K562 (cell line): ENCODE data around the gene MUC5B. TPM values are rescaled to one million over a fixed set of nuclear protein-coding genes. Genes with fewer than 3 reads are reported as not detected.
A peak's percentile ranks its signal among the peaks of the same experiment; 100 is the strongest.

ENCODE experiments used
- CBX5 ChIP-seq: IDR thresholded peaks from 2 replicates; pipeline ENCODE4 v1.6.1; 2014; ENCODE audit warnings: low read depth, borderline replicate concordance
- CLOCK ChIP-seq: fragments of 250-450 bp; sonication (Bioruptor Pico); IDR thresholded peaks from 2 replicates; pipeline ENCODE4 v1.4.0; 2020; ENCODE audit warnings: mild to moderate bottlenecking, moderate library complexity, borderline replicate concordance
- CREM ChIP-seq: IDR thresholded peaks from 2 replicates; pipeline ENCODE4 v1.6.1; 2014; ENCODE audit warnings: antibody characterized with exemption, low read depth
- E4F1 ChIP-seq: fragments of 250-450 bp; sonication (Bioruptor Pico); IDR thresholded peaks from 2 replicates; pipeline ENCODE4 v1.5.0; 2021; ENCODE audit warnings: mild to moderate bottlenecking, borderline replicate concordance
- EHMT2 ChIP-seq: fragments of 450-650 bp; IDR thresholded peaks from 2 replicates; pipeline ENCODE4 v1.6.1; 2018; ENCODE audit warnings: antibody characterized with exemption
- HDAC2 ChIP-seq: fragments of 450-650 bp; IDR thresholded peaks from 2 replicates; pipeline ENCODE4 v1.6.1; 2016; ENCODE audit warnings: mild to moderate bottlenecking
- HMGN3 ChIP-seq: IDR thresholded peaks from 2 replicates; pipeline ENCODE4 v1.6.1; 2011; ENCODE audit warnings: borderline replicate concordance, low read depth, mild to moderate bottlenecking, mixed read lengths, low read length; ENCODE audit not compliant: insufficient read length; ENCODE audit errors: extremely low read depth
- KLF16 ChIP-seq: IDR thresholded peaks from 2 replicates; pipeline ENCODE4 v1.6.1; 2016; ENCODE audit warnings: antibody characterized with exemption
- MAX ChIP-seq: sonication (generic); formaldehyde crosslinking; IDR thresholded peaks from 2 replicates; pipeline ENCODE4 v1.9.0; 2022; ENCODE audit warnings: mild to moderate bottlenecking, missing genetic modification reagents
- NR2C2 ChIP-seq, 2 experiments: fragments of 200-800 bp in 1 of 2; sonication (Bioruptor generic) in 1 of 2; sonication (generic) in 1 of 2; formaldehyde crosslinking in 1 of 2; IDR thresholded peaks; 2 replicates each; pipeline versions ENCODE4 v1.6.1 to v1.8.0; 2016 to 2022; ENCODE audit warnings: mild to moderate bottlenecking in 1 of 2, missing compliant biosample characterization in 1 of 2, missing genetic modification characterization in 1 of 2, missing genetic modification reagents in 1 of 2
- POU5F1 ChIP-seq: fragments of 150-350 bp; IDR thresholded peaks from 2 replicates; pipeline ENCODE4 v1.6.1; 2014; ENCODE audit warnings: borderline replicate concordance, low read length, low read depth, mild to moderate bottlenecking; ENCODE audit not compliant: partially characterized antibody
- PPARD ChIP-seq: fragments of 250-450 bp; sonication (Bioruptor Pico); IDR thresholded peaks from 2 replicates; pipeline ENCODE4 v1.8.0; 2022; ENCODE audit warnings: inconsistent platforms, mild to moderate bottlenecking, moderate library complexity
- PRDM10 ChIP-seq: fragments of 450-650 bp; IDR thresholded peaks from 2 replicates; pipeline ENCODE4 v1.6.1; 2018; ENCODE audit not compliant: partially characterized antibody
- SOX6 ChIP-seq: fragments of 450-650 bp; IDR thresholded peaks from 2 replicates; pipeline ENCODE4 v1.6.1; 2014; ENCODE audit warnings: mild to moderate bottlenecking
- SREBF2 ChIP-seq: sonication (generic); formaldehyde crosslinking; IDR thresholded peaks from 2 replicates; pipeline ENCODE4 v1.4.0; 2020; ENCODE audit warnings: mild to moderate bottlenecking, missing genetic modification reagents
- STAT5A ChIP-seq: IDR thresholded peaks from 2 replicates; pipeline ENCODE4 v1.6.1; 2012; ENCODE audit warnings: low read length, inconsistent platforms, borderline replicate concordance
- ZNF282 ChIP-seq: sonication (generic); formaldehyde crosslinking; IDR thresholded peaks from 2 replicates; pipeline ENCODE4 v1.8.1; 2023; ENCODE audit warnings: missing genetic modification reagents
- ZNF316 ChIP-seq: fragments of 450-650 bp; IDR thresholded peaks from 2 replicates; pipeline ENCODE4 v1.6.1; 2016
- ZNF384 ChIP-seq: IDR thresholded peaks from 2 replicates; pipeline ENCODE4 v1.6.1; 2012; ENCODE audit warnings: low read depth, low read length, improper control_type of control experiment
- polyA plus RNA-seq, 8 experiments: library from polyadenylated mRNA; depleted of rRNA in 4 of 8; stranded (reverse) in 5 of 8; unstranded in 3 of 8; fragments of >200 nt; fragmentation: Nextera tagmentation in 2 of 8; fragmentation: Illumina TruSeq in 1 of 8; extraction: Ambion mirVana in 2 of 8; extraction: Trizol in 1 of 8; gene quantifications; 2 replicates each; pipeline versions ENCODE4 v1.2.1 to v1.2.3, GENCODE V29; 2011 to 2014; ENCODE audit warnings: inconsistent platforms in 1 of 8, missing spikeins in 1 of 8
- total RNA-seq, 7 experiments: library from RNA; depleted of rRNA in 6 of 7; stranded (reverse); fragments of >200 nt in 6 of 7; fragmentation: Illumina TruSeq in 2 of 7; extraction: Trizol in 2 of 7; gene quantifications; 2 replicates each; pipeline versions ENCODE4 v1.2.1 to v1.2.3, GENCODE V29; 2011 to 2021; ENCODE audit warnings: low replicate concordance in 1 of 7

MUC5B gene
- total and polyA plus RNA-seq, 9 of the 15 experiments (the other 6 are each of a cell fraction or from before 2014, with no cell fraction given) = 0.04 to 0.95 TPM; not detected in 7

GRCh38 chr11:1309498-1310317, 86.8 kb downstream of the MUC5B start, which contains the start of gene TOLLIP (continued):
- no peak for TF ChIP-seq PRDM10
- peak; percentile 62 for TF ChIP-seq CREM
- no peak for TF ChIP-seq HDAC2
- TF ChIP-seq CBX5 = no peak
- TF ChIP-seq KLF16 = no peak
- TF ChIP-seq ZNF384 = no peak
- 0 out of 2 replicates have a peak, but pooled peaks have one; percentile 27 for TF ChIP-seq SOX6
- TF ChIP-seq ZNF282 (CRISPR knock-in tag) = no peak
- peak; percentile 16; the same call in 1 of the 2 replicates for TF ChIP-seq EHMT2
- peak; percentile 90 for TF ChIP-seq POU5F1
- 0 out of 2 replicates have a peak, but pooled peaks have one; percentile 17 for TF ChIP-seq NR2C2 (CRISPR knock-in tag; IDR thresholded peaks at IDR 0.05)
- TF ChIP-seq NR2C2 (tag; IDR thresholded peaks at IDR 0.05) = peak; percentile 74
- no peak for TF ChIP-seq STAT5A
- TF ChIP-seq PPARD = no peak
- no peak for TF ChIP-seq SREBF2 (CRISPR knock-in tag)
- no peak for TF ChIP-seq ZNF316
- no peak for TF ChIP-seq E4F1 (CRISPR knock-in tag)
- TF ChIP-seq MAX (CRISPR knock-in tag) = peak; percentile 91
- no peak for TF ChIP-seq CLOCK (CRISPR knock-in tag)
- TF ChIP-seq HMGN3 = no peak
